ENCODE measurements around the gene MYH9.

MYH9 gene

DNA sequence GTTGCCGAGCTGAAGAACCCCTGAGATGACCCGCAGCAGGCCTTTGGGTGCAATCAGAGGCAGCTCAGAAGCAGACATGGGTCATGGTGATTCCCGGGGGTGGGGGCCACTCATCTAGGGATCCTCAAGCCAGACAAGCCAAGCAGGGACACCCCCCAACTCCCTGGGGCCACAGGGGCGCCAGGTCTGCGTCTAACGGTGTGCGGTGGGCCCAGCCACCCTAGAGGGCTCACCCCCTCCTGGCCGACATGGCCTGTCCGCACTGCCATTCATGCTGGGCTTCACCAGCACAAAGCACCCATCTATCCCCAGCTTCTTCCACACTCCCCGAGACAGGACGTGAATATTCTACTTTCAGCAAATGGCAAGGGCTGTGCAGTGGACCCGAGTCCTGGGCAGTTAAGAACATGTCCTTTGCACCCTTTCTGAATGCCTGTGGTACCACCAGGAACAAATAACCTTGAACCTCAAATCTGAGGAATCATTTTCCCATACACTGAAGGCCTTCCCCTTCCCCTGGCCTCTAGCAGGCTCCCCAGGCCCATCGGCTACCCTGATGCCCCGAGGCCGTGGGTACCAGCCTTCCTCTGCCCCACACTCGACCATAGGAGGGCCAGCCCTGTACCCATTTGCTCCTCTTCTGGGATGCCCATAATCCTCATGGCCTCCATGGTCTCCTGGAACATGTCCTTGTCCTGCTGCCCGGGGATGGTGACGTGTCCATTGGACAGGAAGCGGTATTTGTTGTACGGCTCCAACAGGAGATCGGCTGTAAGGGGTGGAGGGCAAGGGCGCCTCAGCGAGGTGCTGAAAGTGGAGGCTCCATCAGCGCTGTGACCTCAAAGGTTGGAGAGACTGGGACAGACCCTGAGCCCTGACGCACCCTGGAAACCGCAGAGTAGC lies 67.9 kb downstream of the MYH9 start:
- Histone ChIP-seq H2AFZ (ENCODE audit: low read length, unreplicated experiment) (no peak overlapping the region), H3K79me2 (ENCODE audit: control insufficient read depth, insufficient read depth, low read length, unreplicated experiment) (peaks cover 35% of the 10 kb centered on the region), H3K36me3 (ENCODE audit: insufficient read depth, low read length) (peaks cover 21% of the 10 kb centered on the region; the same call in 1 of the 2 replicates), H3K4me1 (ENCODE audit: control insufficient read depth, insufficient read depth, low read length, unreplicated experiment) (peaks cover 21% of the 10 kb centered on the region), H3K27ac (ENCODE audit: low read depth, low read length) (no peak overlapping the region), H3K27me3 (ENCODE audit: insufficient read depth, low read length) (no peaks in the 10 kb centered on the region), H3K4me3 (ENCODE audit: low read depth, low read length) (no peak overlapping the region)

DNA sequence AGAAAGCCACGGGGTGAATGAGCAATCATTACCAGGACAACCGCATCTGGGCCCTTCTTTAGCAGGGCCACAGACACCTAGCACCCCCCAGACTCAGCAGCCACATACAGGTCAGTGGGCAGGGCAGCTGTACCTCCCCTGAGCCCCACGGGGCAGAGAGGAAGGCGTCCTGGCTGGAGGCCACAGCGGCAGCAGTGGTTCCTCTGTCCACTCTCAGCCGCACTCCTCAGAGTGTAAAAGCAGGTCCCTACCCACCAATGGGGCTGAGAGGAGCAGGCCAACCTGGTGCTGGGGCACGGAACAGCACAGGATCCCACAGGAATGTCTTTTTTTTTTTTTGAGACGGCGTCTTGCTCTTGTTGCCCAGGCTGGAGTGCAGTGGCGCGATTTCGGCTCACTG lies 69.3 kb downstream of the MYH9 start:
- Histone ChIP-seq H3K36me3 (ENCODE audit: insufficient read depth, low read length) (peaks cover 21% of the 10 kb centered on the region; the same call in 1 of the 2 replicates), H2AFZ (ENCODE audit: low read length, unreplicated experiment) (no peak overlapping the region), H3K27me3 (ENCODE audit: insufficient read depth, low read length) (no peaks in the 10 kb centered on the region), H3K4me1 (ENCODE audit: control insufficient read depth, insufficient read depth, low read length, unreplicated experiment) (peaks cover 7% of the 10 kb centered on the region), H3K27ac (ENCODE audit: low read depth, low read length) (no peak overlapping the region), H3K79me2 (ENCODE audit: control insufficient read depth, insufficient read depth, low read length, unreplicated experiment) (peaks cover 21% of the 10 kb centered on the region), H3K4me3 (ENCODE audit: low read depth, low read length) (no peak overlapping the region)

GRCh38 chr22:36317658-36318271 lies 70.0 kb downstream of the MYH9 start:
- Histone ChIP-seq H3K27ac (ENCODE audit: low read depth, low read length) (no peak overlapping the region), H2AFZ (ENCODE audit: low read length, unreplicated experiment) (no peak overlapping the region), H3K4me3 (ENCODE audit: low read depth, low read length) (no peak overlapping the region)

DNA sequence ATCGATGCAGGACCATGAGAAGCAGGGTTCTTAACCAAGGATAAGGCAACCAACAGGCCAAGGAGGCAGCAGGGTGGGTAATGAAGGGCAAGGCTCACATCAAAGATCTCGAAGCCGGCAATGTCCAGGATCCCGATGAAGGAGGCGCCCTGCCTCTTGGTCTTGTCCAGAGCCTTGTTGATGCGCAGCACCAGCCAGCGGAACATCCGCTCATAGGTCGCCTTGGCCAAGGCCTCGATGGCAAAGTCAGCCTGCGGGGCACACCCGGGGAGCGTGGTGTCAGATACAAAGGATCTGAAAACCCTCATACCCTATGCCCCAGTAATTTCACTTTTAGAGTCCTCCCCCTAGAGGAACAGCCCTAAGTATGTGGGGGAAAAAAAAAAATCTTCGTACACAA lies 71.3 kb downstream of the MYH9 start:
- Histone ChIP-seq H3K27ac (ENCODE audit: low read depth, low read length) (no peak overlapping the region), H3K79me2 (ENCODE audit: control insufficient read depth, insufficient read depth, low read length, unreplicated experiment) (peaks cover 5% of the 10 kb centered on the region), H3K4me1 (ENCODE audit: control insufficient read depth, insufficient read depth, low read length, unreplicated experiment) (no peaks in the 10 kb centered on the region), H3K36me3 (ENCODE audit: insufficient read depth, low read length) (peaks cover 7% of the 10 kb centered on the region; the same call in 1 of the 2 replicates), H2AFZ (ENCODE audit: low read length, unreplicated experiment) (no peak overlapping the region), H3K4me3 (ENCODE audit: low read depth, low read length) (no peak overlapping the region), H3K27me3 (ENCODE audit: insufficient read depth, low read length) (no peaks in the 10 kb centered on the region)

More at GRCh38 chr22:36317658-36318271, 70.0 kb downstream of the MYH9 start:
- Histone ChIP-seq H3K79me2 (ENCODE audit: control insufficient read depth, insufficient read depth, low read length, unreplicated experiment) (peaks cover 15% of the 10 kb centered on the region), H3K27me3 (ENCODE audit: insufficient read depth, low read length) (no peaks in the 10 kb centered on the region), H3K36me3 (ENCODE audit: insufficient read depth, low read length) (peaks cover 16% of the 10 kb centered on the region; the same call in 1 of the 2 replicates), H3K4me1 (ENCODE audit: control insufficient read depth, insufficient read depth, low read length, unreplicated experiment) (peaks cover under 1% of the 10 kb centered on the region)

DNA sequence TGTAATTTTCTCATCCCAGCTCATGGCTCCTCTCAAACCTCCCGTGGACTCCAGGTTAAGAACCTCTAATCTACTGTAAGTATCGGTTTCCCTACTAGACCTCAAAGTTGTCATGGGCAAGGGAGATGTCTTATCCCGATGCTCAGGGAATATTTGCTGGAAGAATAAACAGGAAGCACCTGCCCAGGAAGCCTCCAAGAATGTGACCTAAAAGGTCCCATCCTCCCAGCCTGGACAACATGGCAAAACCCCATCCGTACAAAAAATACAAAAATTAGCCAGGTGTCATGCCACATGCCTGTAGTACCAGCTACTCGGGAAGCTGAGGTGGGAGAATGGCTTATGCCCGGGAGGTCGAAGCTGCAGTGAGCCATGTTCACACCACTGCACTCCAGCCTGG lies 72.4 kb downstream of the MYH9 start:
- Histone ChIP-seq H3K4me3 (ENCODE audit: low read depth, low read length) (no peak overlapping the region), H3K79me2 (ENCODE audit: control insufficient read depth, insufficient read depth, low read length, unreplicated experiment) (peaks cover 5% of the 10 kb centered on the region), H2AFZ (ENCODE audit: low read length, unreplicated experiment) (no peak overlapping the region), H3K27ac (ENCODE audit: low read depth, low read length) (no peak overlapping the region), H3K27me3 (ENCODE audit: insufficient read depth, low read length) (no peaks in the 10 kb centered on the region), H3K4me1 (ENCODE audit: control insufficient read depth, insufficient read depth, low read length, unreplicated experiment) (no peaks in the 10 kb centered on the region), H3K36me3 (ENCODE audit: insufficient read depth, low read length) (peaks cover 6% of the 10 kb centered on the region; the same call in 1 of the 2 replicates)

- H3K36me3 ChIP-seq (ENCODE audit: insufficient read depth, low read length) = peaks cover 1% of the 10 kb centered on the region; the same call in 1 of the 2 replicates
- H3K4me1 ChIP-seq (ENCODE audit: control insufficient read depth, insufficient read depth, low read length, unreplicated experiment) = no peaks in the 10 kb centered on the region
- no peak overlapping the region for H3K4me3 ChIP-seq (ENCODE audit: low read depth, low read length)
- H3K79me2 ChIP-seq (ENCODE audit: control insufficient read depth, insufficient read depth, low read length, unreplicated experiment) = peaks cover 10% of the 10 kb centered on the region
- H3K27ac ChIP-seq (ENCODE audit: low read depth, low read length) = no peak overlapping the region
- no peak overlapping the region for H2AFZ ChIP-seq (ENCODE audit: low read length, unreplicated experiment)
- H3K27me3 ChIP-seq (ENCODE audit: insufficient read depth, low read length) = no peaks in the 10 kb centered on the region
Measured at GRCh38 chr22:36311386-36312085, 76.2 kb downstream of the MYH9 start.

- no peak overlapping the region for H2AFZ ChIP-seq (ENCODE audit: low read length, unreplicated experiment)
- H3K4me1 ChIP-seq (ENCODE audit: control insufficient read depth, insufficient read depth, low read length, unreplicated experiment) = no peaks in the 10 kb centered on the region
- no peak overlapping the region for H3K4me3 ChIP-seq (ENCODE audit: low read depth, low read length)
- peaks cover 12% of the 10 kb centered on the region for H3K79me2 ChIP-seq (ENCODE audit: control insufficient read depth, insufficient read depth, low read length, unreplicated experiment)
- no peaks in the 10 kb centered on the region for H3K27me3 ChIP-seq (ENCODE audit: insufficient read depth, low read length)
- no peaks in the 10 kb centered on the region for H3K36me3 ChIP-seq (ENCODE audit: insufficient read depth, low read length)
- no peak overlapping the region for H3K27ac ChIP-seq (ENCODE audit: low read depth, low read length)
Measured at GRCh38 chr22:36308880-36309279, 78.9 kb downstream of the MYH9 start.

DNA sequence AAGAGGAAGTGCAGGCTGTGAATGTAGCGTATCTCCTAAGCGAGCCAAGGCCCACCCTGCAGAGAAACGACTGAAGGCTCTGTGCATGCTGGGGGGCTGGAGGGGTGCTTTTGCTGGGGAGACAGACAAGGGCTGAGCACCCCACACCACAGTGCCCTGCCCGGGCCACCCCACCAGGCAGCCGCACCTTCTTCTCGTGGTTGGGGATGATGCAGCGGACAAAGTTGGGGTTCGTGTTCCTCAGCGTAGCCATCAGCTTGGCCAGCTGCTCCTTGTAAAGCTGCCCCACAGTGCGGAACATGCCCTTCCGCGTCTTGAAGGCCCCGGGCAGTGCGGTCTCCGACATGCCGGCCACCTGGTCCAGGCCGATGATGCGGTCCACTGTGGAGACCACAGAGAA lies 81.5 kb downstream of the MYH9 start:
- H3K36me3 ChIP-seq (ENCODE audit: insufficient read depth, low read length) = no peaks in the 10 kb centered on the region
- peaks cover 18% of the 10 kb centered on the region for H3K79me2 ChIP-seq (ENCODE audit: control insufficient read depth, insufficient read depth, low read length, unreplicated experiment)
- H2AFZ ChIP-seq (ENCODE audit: low read length, unreplicated experiment) = no peak overlapping the region
- H3K4me3 ChIP-seq (ENCODE audit: low read depth, low read length) = no peak overlapping the region
- H3K4me1 ChIP-seq (ENCODE audit: control insufficient read depth, insufficient read depth, low read length, unreplicated experiment) = no peaks in the 10 kb centered on the region
- no peaks in the 10 kb centered on the region for H3K27me3 ChIP-seq (ENCODE audit: insufficient read depth, low read length)
- no peak overlapping the region for H3K27ac ChIP-seq (ENCODE audit: low read depth, low read length)

DNA sequence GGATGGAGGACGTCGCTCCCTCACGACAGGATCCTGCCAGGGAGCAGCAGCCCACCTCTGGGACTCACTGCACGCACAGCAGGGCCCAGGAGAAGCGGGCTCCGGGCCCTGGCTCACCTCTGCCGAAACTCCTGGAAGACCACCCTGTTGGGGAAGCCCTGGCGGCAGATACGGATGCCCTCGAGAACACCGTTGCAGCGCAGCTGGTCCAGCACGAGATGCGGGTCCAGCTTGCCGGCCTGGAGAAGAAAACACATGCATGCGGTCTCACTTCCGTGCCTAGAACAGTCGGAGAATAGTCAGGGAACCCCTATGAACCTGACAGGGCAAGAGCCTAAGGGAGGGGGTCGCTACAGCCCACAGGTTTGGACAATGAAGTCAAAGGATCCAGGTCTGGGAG lies 82.0 kb downstream of the MYH9 start:
- Histone ChIP-seq H3K79me2 (ENCODE audit: control insufficient read depth, insufficient read depth, low read length, unreplicated experiment) (peaks cover 18% of the 10 kb centered on the region), H3K27ac (ENCODE audit: low read depth, low read length) (no peak overlapping the region), H3K27me3 (ENCODE audit: insufficient read depth, low read length) (no peaks in the 10 kb centered on the region), H2AFZ (ENCODE audit: low read length, unreplicated experiment) (no peak overlapping the region), H3K4me1 (ENCODE audit: control insufficient read depth, insufficient read depth, low read length, unreplicated experiment) (no peaks in the 10 kb centered on the region), H3K36me3 (ENCODE audit: insufficient read depth, low read length) (peaks cover 3% of the 10 kb centered on the region; the same call in 1 of the 2 replicates), H3K4me3 (ENCODE audit: low read depth, low read length) (no peak overlapping the region)

DNA sequence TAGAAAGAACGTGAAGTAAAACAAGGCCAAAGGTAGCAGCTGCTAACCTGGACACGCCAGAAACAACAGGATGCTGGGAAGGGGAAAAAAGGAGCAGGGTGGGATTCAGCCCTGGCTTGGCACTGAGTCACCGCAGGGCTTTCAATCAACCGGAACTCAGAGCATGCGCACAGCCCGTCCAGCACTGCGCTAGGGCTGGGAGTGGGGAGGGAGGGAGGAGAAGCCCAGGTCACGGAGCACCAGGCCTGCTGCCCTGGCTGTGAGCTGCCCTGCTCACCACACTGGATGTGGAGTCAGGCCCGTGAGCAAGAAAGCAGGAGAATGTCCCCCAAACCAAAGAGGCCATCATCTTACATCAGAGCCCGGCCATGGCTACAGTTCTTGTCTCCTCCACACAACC lies 83.3 kb downstream of the MYH9 start:
- Histone ChIP-seq H3K36me3 (ENCODE audit: insufficient read depth, low read length) (peaks cover 4% of the 10 kb centered on the region; the same call in 1 of the 2 replicates), H3K4me3 (ENCODE audit: low read depth, low read length) (no peak overlapping the region), H2AFZ (ENCODE audit: low read length, unreplicated experiment) (no peak overlapping the region), H3K27me3 (ENCODE audit: insufficient read depth, low read length) (no peaks in the 10 kb centered on the region), H3K79me2 (ENCODE audit: control insufficient read depth, insufficient read depth, low read length, unreplicated experiment) (peaks cover 19% of the 10 kb centered on the region), H3K4me1 (ENCODE audit: control insufficient read depth, insufficient read depth, low read length, unreplicated experiment) (no peaks in the 10 kb centered on the region), H3K27ac (ENCODE audit: low read depth, low read length) (no peak overlapping the region)
